Nephron progenitor cell (in vitro differentiated cells): ENCODE measurements around the gene PHYHD1.

ENCODE experiments used
- DNase-seq: peaks from one replicate; pipeline ENCODE4 v3.0.0; 2021
- H3K27ac Mint-ChIP-seq: 2 replicates; pipeline ENCODE4 v1.8.0; 2021; ENCODE audit warnings: mild to moderate bottlenecking, moderate library complexity, mixed read lengths
- H3K27me3 Mint-ChIP-seq: 2 replicates; pipeline ENCODE4 v1.8.0; 2021; ENCODE audit warnings: mild to moderate bottlenecking, low read depth, mixed read lengths; ENCODE audit not compliant: poor library complexity
- H3K36me3 Mint-ChIP-seq: 2 replicates; pipeline ENCODE4 v1.8.0; 2021; ENCODE audit warnings: low read depth, mixed read lengths
- H3K4me1 Mint-ChIP-seq: 2 replicates; pipeline ENCODE4 v1.8.0; 2021; ENCODE audit warnings: mixed read lengths
- H3K4me3 Mint-ChIP-seq: 2 replicates; pipeline ENCODE4 v1.8.0; 2021; ENCODE audit warnings: mild to moderate bottlenecking, moderate library complexity, mixed read lengths
- H3K9me3 Mint-ChIP-seq: 2 replicates; pipeline ENCODE4 v1.8.0; 2021; ENCODE audit warnings: mild to moderate bottlenecking, moderate library complexity, mixed read lengths
- CTCF ChIP-seq: fragments of 200-600 bp; sonication (generic); IDR thresholded peaks from 2 replicates; pipeline ENCODE4 v1.5.0; 2021; ENCODE audit warnings: antibody characterized with exemption

Gene PHYHD1

GRCh38 chr9:128909859-128910258, 10.9 kb upstream of the PHYHD1 start:
- H3K4me1 Mint-ChIP-seq, result peaks cover 31% of the 10 kb centered on the region
- no peak for DNase-seq
- H3K36me3 Mint-ChIP-seq, result peaks cover 37% of the 10 kb centered on the region
- H3K27me3 Mint-ChIP-seq, result peaks cover 3% of the 10 kb centered on the region
- no peak overlapping the region for H3K4me3 Mint-ChIP-seq
- H3K27ac Mint-ChIP-seq, result peak overlapping the region; percentile 64
- TF ChIP-seq CTCF, result no peak
- no peaks in the 10 kb centered on the region for H3K9me3 Mint-ChIP-seq

GRCh38 chr9:128910906-128911305, 9.9 kb upstream of the PHYHD1 start:
- H3K9me3 Mint-ChIP-seq, result no peaks in the 10 kb centered on the region
- DNase-seq, result no peak

GRCh38 chr9:128911529-128912035, 9.2 kb upstream of the PHYHD1 start:
- peaks cover 3% of the 10 kb centered on the region for H3K27me3 Mint-ChIP-seq
- no peak overlapping the region for H3K4me3 Mint-ChIP-seq
- no peaks in the 10 kb centered on the region for H3K9me3 Mint-ChIP-seq
- H3K36me3 Mint-ChIP-seq, result peaks cover 37% of the 10 kb centered on the region
- peaks cover 31% of the 10 kb centered on the region for H3K4me1 Mint-ChIP-seq
- H3K27ac Mint-ChIP-seq, result peak overlapping the region; percentile 48
- no peak for TF ChIP-seq CTCF
- peak; percentile 23 for DNase-seq

More at GRCh38 chr9:128910906-128911305, 9.9 kb upstream of the PHYHD1 start:
- H3K36me3 Mint-ChIP-seq, result peaks cover 37% of the 10 kb centered on the region
- peaks cover 31% of the 10 kb centered on the region for H3K4me1 Mint-ChIP-seq
- no peak overlapping the region for H3K4me3 Mint-ChIP-seq
- peaks cover 3% of the 10 kb centered on the region for H3K27me3 Mint-ChIP-seq
- peak overlapping the region; percentile 71 for H3K27ac Mint-ChIP-seq
- TF ChIP-seq CTCF, result no peak

- no peak for TF ChIP-seq CTCF
- Mint-ChIP-seq H3K27ac (peak overlapping the region; percentile 98), H3K27me3 (peaks cover 3% of the 10 kb centered on the region), H3K36me3 (peaks cover 39% of the 10 kb centered on the region), H3K4me3 (no peak overlapping the region), H3K4me1 (peaks cover 31% of the 10 kb centered on the region), H3K9me3 (no peaks in the 10 kb centered on the region)
- DNase-seq, result no peak
These were observed 8.4 kb upstream of the PHYHD1 start for GRCh38 chr9:128912270-128912853.

GRCh38 chr9:128913048-128913900, 7.5 kb upstream of the PHYHD1 start:
- Mint-ChIP-seq H3K4me3 (peak overlapping the region; percentile 40), H3K36me3 (peaks cover 38% of the 10 kb centered on the region), H3K9me3 (no peaks in the 10 kb centered on the region), H3K4me1 (peaks cover 31% of the 10 kb centered on the region), H3K27me3 (peaks cover 3% of the 10 kb centered on the region), H3K27ac (peak overlapping the region; percentile 98)
- TF ChIP-seq CTCF, result no peak
- no peak for DNase-seq
